Neutrophil (primary cell): Measurements from ENCODE around the gene ZNF627.

ENCODE experiments used
- H3K27ac ChIP-seq: fragments of 200-600 bp; sonication (generic); 2 replicates; pipeline ENCODE4 v1.5.1; 2016; ENCODE audit warnings: mild to moderate bottlenecking, moderate library complexity
- H3K27me3 ChIP-seq: fragments of 200-600 bp; sonication (generic); 2 replicates; pipeline ENCODE4 v1.6.0; 2016; ENCODE audit warnings: mild to moderate bottlenecking
- H3K36me3 ChIP-seq: fragments of 200-600 bp; sonication (generic); 2 replicates; pipeline ENCODE4 v1.5.1; 2017
- H3K4me1 ChIP-seq, 2 experiments: fragments of 200-600 bp in 1 of 2; sonication (generic) in 1 of 2; 1 replicate in 1 of 2; 2 replicates in 1 of 2; pipeline versions ENCODE4 v1.5.1 to v1.6.1; 2013 to 2016; ENCODE audit warnings: low read depth in 1 of 2, low read length in 1 of 2, mild to moderate bottlenecking in 1 of 2, moderate library complexity in 1 of 2; ENCODE audit not compliant: control insufficient read depth in 1 of 2, insufficient read depth in 1 of 2
- H3K4me3 ChIP-seq, 2 experiments: fragments of 200-600 bp in 1 of 2; sonication (generic) in 1 of 2; 1 replicate in 1 of 2; 2 replicates in 1 of 2; pipeline ENCODE4 v1.5.1; 2013 to 2016; ENCODE audit warnings: low read depth in 1 of 2, low read length in 1 of 2, mild to moderate bottlenecking in 1 of 2, moderate library complexity in 1 of 2
- H3K9me3 ChIP-seq: fragments of 200-600 bp; sonication (generic); 2 replicates; pipeline ENCODE4 v1.5.1; 2016
- CTCF ChIP-seq: fragments of 200-600 bp; sonication (generic); IDR thresholded peaks from 2 replicates; pipeline ENCODE4 v1.5.1; 2016; ENCODE audit warnings: antibody characterized with exemption

Gene ZNF627

GRCh38 chr19:11552666-11553372 is 44.5 kb upstream of the ZNF627 start:
- Histone ChIP-seq H3K9me3 (no peaks in the 10 kb centered on the region), H3K36me3 (peaks cover 33% of the 10 kb centered on the region), H3K27ac (no peak overlapping the region), H3K4me3 (no peak overlapping the region), H3K27me3 (no peaks in the 10 kb centered on the region), H3K4me1 (peaks cover 0 to under 1% of the 10 kb centered on the region in 2 experiments)
- TF ChIP-seq CTCF: no peak

- Histone ChIP-seq H3K9me3 (no peaks in the 10 kb centered on the region), H3K27ac (no peak overlapping the region), H3K4me3 (no peak overlapping the region), H3K4me1 (peaks cover 10 to 11% of the 10 kb centered on the region in 2 experiments), H3K36me3 (peaks cover 33% of the 10 kb centered on the region), H3K27me3 (no peaks in the 10 kb centered on the region)
- TF ChIP-seq CTCF: no peak
These were observed 43.1 kb upstream of the ZNF627 start for GRCh38 chr19:11554160-11554559.

- H3K27me3 ChIP-seq: no peaks in the 10 kb centered on the region
- H3K36me3 ChIP-seq: peaks cover 33% of the 10 kb centered on the region
- H3K4me1 ChIP-seq: peaks cover 20 to 21% of the 10 kb centered on the region in 2 experiments
- no peak overlapping the region for H3K4me3 ChIP-seq
- no peak overlapping the region for H3K27ac ChIP-seq
- no peaks in the 10 kb centered on the region for H3K9me3 ChIP-seq
- TF ChIP-seq CTCF: no peak
These were observed 42.0 kb upstream of the ZNF627 start for GRCh38 chr19:11555246-11555645.

GRCh38 chr19:11556634-11557420 is 40.5 kb upstream of the ZNF627 start:
- H3K9me3 ChIP-seq: no peaks in the 10 kb centered on the region
- no peak overlapping the region for H3K4me3 ChIP-seq
- H3K27ac ChIP-seq: no peak overlapping the region
- H3K36me3 ChIP-seq: peaks cover 33% of the 10 kb centered on the region
- TF ChIP-seq CTCF: no peak
- H3K27me3 ChIP-seq: no peaks in the 10 kb centered on the region
- peaks cover 24 to 25% of the 10 kb centered on the region in 2 experiments for H3K4me1 ChIP-seq

GRCh38 chr19:11558881-11559828 is 38.1 kb upstream of the ZNF627 start, which contains the start of gene ELOF1:
Gene ELOF1, minus strand, starts transcription at chr19:11559230. Its CDS starts 4,883 bp downstream, at chr19:11554347.
- H3K27ac ChIP-seq: peak within 1 kb of the TSS; percentile 70
- peak; percentile 22 for TF ChIP-seq CTCF

More at GRCh38 chr19:11558881-11559828, 38.1 kb upstream of the ZNF627 start, which contains the start of gene ELOF1:
- Histone ChIP-seq H3K27me3 (no peaks in the 10 kb centered on the region), H3K36me3 (peaks cover 9% of the 10 kb centered on the region), H3K4me1 (peaks cover 24 to 25% of the 10 kb centered on the region in 2 experiments), H3K9me3 (no peaks in the 10 kb centered on the region), H3K4me3 (peak within 1 kb of the TSS; percentile 82 to 87)
